ENCODE data around the gene MKLN1. TPM values are rescaled to one million over a fixed set of nuclear protein-coding genes. Genes with fewer than 3 reads are reported as not detected.
"Not testable (repeated sequence)": the region's sequence is repeated elsewhere in the genome, so short reads cannot be mapped to it uniquely, and the experiment has no call there.

The MKLN1 gene
- total RNA-seq, 1 experiment from 2014 or later = 48.5 TPM

DNA sequence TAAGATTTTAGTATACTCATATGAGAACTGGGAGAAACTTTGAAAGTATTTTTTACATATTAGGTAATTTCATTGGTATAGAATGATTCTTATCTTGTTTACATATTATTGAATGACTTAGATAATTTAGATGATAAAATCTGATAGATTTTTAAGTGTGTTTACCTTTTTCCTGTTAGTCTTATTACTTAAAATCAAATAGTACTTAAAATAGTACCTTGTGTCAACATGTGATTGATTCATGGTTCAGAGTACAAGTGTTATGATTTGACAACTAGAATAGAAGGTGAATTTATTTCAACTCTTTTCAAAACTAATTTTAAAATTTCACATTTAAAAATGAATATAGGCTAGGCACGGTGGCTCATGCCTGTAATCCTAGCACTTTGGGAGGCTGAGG, 4.1 kb downstream of the MKLN1 start:
- H3K4me2 ChIP-seq (ENCODE audit: low read length) = no peak overlapping the region
- no peak overlapping the region for H3K9ac ChIP-seq (ENCODE audit: low read length)
- no TSS peak for BruUV-seq (replicated peaks)
- DNase-seq (ENCODE audit: low read depth, low spot score) = no peak
- peaks cover 0 to 5% of the 10 kb centered on the region in 2 experiments; a peak in 1 of 4 replicates for H3K36me3 ChIP-seq (ENCODE audit: control insufficient read depth in 1 of 2, insufficient read depth in 2 of 2, low read length in 2 of 2)
- peaks cover 91% of the 10 kb centered on the region for H3K79me2 ChIP-seq (ENCODE audit: insufficient read depth, low read length)
- H3K27me3 ChIP-seq (ENCODE audit: insufficient read depth, low read length) = no peaks in the 10 kb centered on the region
- ChIA-PET CTCF (no interaction called here), RAD21 (ENCODE audit: low non-redundant PET in 1 of 2, low total read pairs in 2 of 2, uncharacterized antibody in 2 of 2, unreplicated experiment in 2 of 2) (no interaction called here), POLR2A (no interaction called here)
- TF ChIP-seq RAD21 (IDR thresholded peaks at IDR 0.05; ENCODE audit: low read depth) (no peak), EZH2phosphoT487 (IDR thresholded peaks at IDR 0.05; ENCODE audit: borderline replicate concordance) (no peak), CEBPB (IDR thresholded peaks at IDR 0.05; ENCODE audit: low read depth) (no peak), POLR2AphosphoS5 (IDR thresholded peaks at IDR 0.05; ENCODE audit: low read depth, low read length) (no peak), CBX3 (IDR thresholded peaks at IDR 0.05; ENCODE audit: low read depth) (no peak), EZH2 (IDR thresholded peaks at IDR 0.05) (no peak), YY1 (IDR thresholded peaks at IDR 0.05; ENCODE audit: extremely low read depth, insufficient replicate concordance, low read depth, low read length) (no peak), FOSL1 (IDR thresholded peaks at IDR 0.05; ENCODE audit: low read depth) (no peak), TCF7L2 (IDR thresholded peaks at IDR 0.05; ENCODE audit: borderline replicate concordance, extremely low read depth, insufficient read depth, insufficient read length) (no peak), SP1 (IDR thresholded peaks at IDR 0.05; ENCODE audit: low read depth) (no peak), ZFX (IDR thresholded peaks at IDR 0.05) (no peak)
- TF ChIP-seq, protein P1, sequence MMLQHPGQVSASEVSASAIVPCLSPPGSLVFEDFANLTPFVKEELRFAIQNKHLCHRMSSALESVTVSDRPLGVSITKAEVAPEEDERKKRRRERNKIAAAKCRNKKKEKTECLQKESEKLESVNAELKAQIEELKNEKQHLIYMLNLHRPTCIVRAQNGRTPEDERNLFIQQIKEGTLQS (IDR thresholded peaks at IDR 0.05) = no peak
- TF ChIP-seq, protein P2, sequence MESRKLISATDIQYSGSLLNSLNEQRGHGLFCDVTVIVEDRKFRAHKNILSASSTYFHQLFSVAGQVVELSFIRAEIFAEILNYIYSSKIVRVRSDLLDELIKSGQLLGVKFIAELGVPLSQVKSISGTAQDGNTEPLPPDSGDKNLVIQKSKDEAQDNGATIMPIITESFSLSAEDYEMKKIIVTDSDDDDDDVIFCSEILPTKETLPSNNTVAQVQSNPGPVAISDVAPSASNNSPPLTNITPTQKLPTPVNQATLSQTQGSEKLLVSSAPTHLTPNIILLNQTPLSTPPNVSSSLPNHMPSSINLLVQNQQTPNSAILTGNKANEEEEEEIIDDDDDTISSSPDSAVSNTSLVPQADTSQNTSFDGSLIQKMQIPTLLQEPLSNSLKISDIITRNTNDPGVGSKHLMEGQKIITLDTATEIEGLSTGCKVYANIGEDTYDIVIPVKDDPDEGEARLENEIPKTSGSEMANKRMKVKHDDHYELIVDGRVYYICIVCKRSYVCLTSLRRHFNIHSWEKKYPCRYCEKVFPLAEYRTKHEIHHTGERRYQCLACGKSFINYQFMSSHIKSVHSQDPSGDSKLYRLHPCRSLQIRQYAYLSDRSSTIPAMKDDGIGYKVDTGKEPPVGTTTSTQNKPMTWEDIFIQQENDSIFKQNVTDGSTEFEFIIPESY (IDR thresholded peaks at IDR 0.05; ENCODE audit: extremely low read depth, insufficient replicate concordance, low read length) = no peak
- TF ChIP-seq, protein P3, sequence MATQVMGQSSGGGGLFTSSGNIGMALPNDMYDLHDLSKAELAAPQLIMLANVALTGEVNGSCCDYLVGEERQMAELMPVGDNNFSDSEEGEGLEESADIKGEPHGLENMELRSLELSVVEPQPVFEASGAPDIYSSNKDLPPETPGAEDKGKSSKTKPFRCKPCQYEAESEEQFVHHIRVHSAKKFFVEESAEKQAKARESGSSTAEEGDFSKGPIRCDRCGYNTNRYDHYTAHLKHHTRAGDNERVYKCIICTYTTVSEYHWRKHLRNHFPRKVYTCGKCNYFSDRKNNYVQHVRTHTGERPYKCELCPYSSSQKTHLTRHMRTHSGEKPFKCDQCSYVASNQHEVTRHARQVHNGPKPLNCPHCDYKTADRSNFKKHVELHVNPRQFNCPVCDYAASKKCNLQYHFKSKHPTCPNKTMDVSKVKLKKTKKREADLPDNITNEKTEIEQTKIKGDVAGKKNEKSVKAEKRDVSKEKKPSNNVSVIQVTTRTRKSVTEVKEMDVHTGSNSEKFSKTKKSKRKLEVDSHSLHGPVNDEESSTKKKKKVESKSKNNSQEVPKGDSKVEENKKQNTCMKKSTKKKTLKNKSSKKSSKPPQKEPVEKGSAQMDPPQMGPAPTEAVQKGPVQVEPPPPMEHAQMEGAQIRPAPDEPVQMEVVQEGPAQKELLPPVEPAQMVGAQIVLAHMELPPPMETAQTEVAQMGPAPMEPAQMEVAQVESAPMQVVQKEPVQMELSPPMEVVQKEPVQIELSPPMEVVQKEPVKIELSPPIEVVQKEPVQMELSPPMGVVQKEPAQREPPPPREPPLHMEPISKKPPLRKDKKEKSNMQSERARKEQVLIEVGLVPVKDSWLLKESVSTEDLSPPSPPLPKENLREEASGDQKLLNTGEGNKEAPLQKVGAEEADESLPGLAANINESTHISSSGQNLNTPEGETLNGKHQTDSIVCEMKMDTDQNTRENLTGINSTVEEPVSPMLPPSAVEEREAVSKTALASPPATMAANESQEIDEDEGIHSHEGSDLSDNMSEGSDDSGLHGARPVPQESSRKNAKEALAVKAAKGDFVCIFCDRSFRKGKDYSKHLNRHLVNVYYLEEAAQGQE (IDR thresholded peaks at IDR 0.05; ENCODE audit: low read depth) = no peak
- TF ChIP-seq, protein P4, sequence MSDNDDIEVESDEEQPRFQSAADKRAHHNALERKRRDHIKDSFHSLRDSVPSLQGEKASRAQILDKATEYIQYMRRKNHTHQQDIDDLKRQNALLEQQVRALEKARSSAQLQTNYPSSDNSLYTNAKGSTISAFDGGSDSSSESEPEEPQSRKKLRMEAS (IDR thresholded peaks at IDR 0.05) = no peak
- peaks cover 0 to 20% of the 10 kb centered on the region in 2 experiments; a peak in 3 of 4 replicates for H3K4me1 ChIP-seq (ENCODE audit: control insufficient read depth in 1 of 2, insufficient read depth in 2 of 2, low read length in 2 of 2)
- H3K27ac ChIP-seq (ENCODE audit: low read depth, low read length) = no peak overlapping the region
- peaks cover 0 to 5% of the 10 kb centered on the region in 2 experiments; a peak in 1 of 4 replicates for H3K9me3 ChIP-seq (ENCODE audit: control insufficient read depth in 1 of 2, insufficient read depth in 1 of 2, low read depth in 1 of 2, low read length in 2 of 2)
- H2AFZ ChIP-seq (ENCODE audit: low read depth, low read length, poor library complexity, severe bottlenecking) = no peak overlapping the region
- peaks cover 4% of the 10 kb centered on the region; the same call in 1 of the 2 replicates for H4K20me1 ChIP-seq (ENCODE audit: insufficient read depth)
- no peak for ATAC-seq
- H3K9me2 ChIP-seq (ENCODE audit: insufficient read depth) = no peaks in the 10 kb centered on the region
- intact Hi-C loops (cut with micrococcal nuclease) = no loop called here
- no peak overlapping the region for H3K4me3 ChIP-seq (replicated peaks in 1 of 2; ENCODE audit: low read depth in 1 of 2, low read length in 2 of 2)

DNA sequence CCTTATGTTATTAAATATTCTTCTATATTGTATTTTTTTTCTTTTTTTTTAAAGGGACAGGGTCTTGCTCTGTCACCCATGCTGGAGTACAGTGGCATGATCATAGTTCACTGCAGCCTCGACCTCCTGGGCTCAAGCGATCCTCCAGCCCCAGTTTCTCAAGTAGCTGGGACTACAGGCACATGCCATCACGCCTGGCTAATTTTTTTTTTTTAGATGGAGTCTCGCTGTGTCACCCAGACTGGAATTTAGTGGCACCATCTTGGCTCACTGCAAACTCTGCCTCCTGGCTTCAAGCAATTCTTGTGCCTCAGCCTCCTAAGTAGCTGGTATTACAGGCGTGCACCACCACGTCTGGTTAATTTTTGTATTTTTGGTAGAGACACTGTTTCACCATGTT, 5.1 kb downstream of the MKLN1 start:
- H3K36me3 ChIP-seq (ENCODE audit: control insufficient read depth in 1 of 2, insufficient read depth in 2 of 2, low read length in 2 of 2); H2AFZ ChIP-seq (ENCODE audit: low read depth, low read length, poor library complexity, severe bottlenecking); H3K4me3 ChIP-seq (replicated peaks in 1 of 2; ENCODE audit: low read depth in 1 of 2, low read length in 2 of 2); H3K4me2 ChIP-seq (ENCODE audit: low read length); CTCF ChIA-PET; RAD21 ChIA-PET (ENCODE audit: low non-redundant PET in 1 of 2, low total read pairs in 2 of 2, uncharacterized antibody in 2 of 2, unreplicated experiment in 2 of 2); H3K9me3 ChIP-seq (ENCODE audit: control insufficient read depth in 1 of 2, insufficient read depth in 1 of 2, low read depth in 1 of 2, low read length in 2 of 2); H3K27me3 ChIP-seq (ENCODE audit: insufficient read depth, low read length); H3K9me2 ChIP-seq (ENCODE audit: insufficient read depth); H3K9ac ChIP-seq (ENCODE audit: low read length); H3K27ac ChIP-seq (ENCODE audit: low read depth, low read length); H4K20me1 ChIP-seq (ENCODE audit: insufficient read depth); ATAC-seq; intact Hi-C loops (cut with micrococcal nuclease); BruUV-seq (replicated peaks); DNase-seq (ENCODE audit: low read depth, low spot score): not testable (repeated sequence)
- H3K79me2 ChIP-seq (ENCODE audit: insufficient read depth, low read length) = peaks cover 100% of the 10 kb centered on the region
- H3K4me1 ChIP-seq (ENCODE audit: control insufficient read depth in 1 of 2, insufficient read depth in 2 of 2, low read length in 2 of 2) = peaks cover 0 to 15% of the 10 kb centered on the region in 2 experiments; a peak in 2 of 4 replicates
- POLR2A ChIA-PET = interaction anchor here (0.7 kb wide), 1 partner anchor 379 kb away, joined by 3 read pairs; no protein-coding TSS in a partner anchor

All from HCT116 (cell line).